Osteoblast (primary cell): ENCODE measurements around the gene RFXAP. TPM values are rescaled to one million over a fixed set of nuclear protein-coding genes. Genes with fewer than 3 reads are reported as not detected.

Experiments
- DNase-seq: peaks from one replicate; pipeline ENCODE4 v3.0.0; 2011; ENCODE audit warnings: low spot score, mixed read lengths; ENCODE audit not compliant: insufficient read length; ENCODE audit errors: missing footprints
- H2AFZ ChIP-seq: 2 replicates; pipeline ENCODE4 v1.6.0; 2011; ENCODE audit warnings: mild to moderate bottlenecking, low read length
- H3K27ac ChIP-seq: 2 replicates; pipeline ENCODE4 v1.5.1; 2011; ENCODE audit warnings: mild to moderate bottlenecking, low read depth, low read length, moderate library complexity
- H3K27me3 ChIP-seq: 2 replicates; pipeline ENCODE4 v1.6.0; 2012; ENCODE audit warnings: mild to moderate bottlenecking, control low read depth, inconsistent platforms, low read length, moderate library complexity; ENCODE audit not compliant: insufficient read depth
- H3K36me3 ChIP-seq: 2 replicates; pipeline ENCODE4 v1.5.1; 2011; ENCODE audit warnings: mild to moderate bottlenecking, low read length, control low read depth, moderate library complexity; ENCODE audit not compliant: insufficient read depth
- H3K4me1 ChIP-seq: 2 replicates; pipeline ENCODE4 v1.5.1; 2011; ENCODE audit warnings: mild to moderate bottlenecking, low read length, control low read depth, moderate library complexity; ENCODE audit not compliant: insufficient read depth
- H3K4me2 ChIP-seq: 2 replicates; pipeline ENCODE4 v1.6.0; 2011; ENCODE audit warnings: mild to moderate bottlenecking, low read length; ENCODE audit not compliant: insufficient read depth
- H3K4me3 ChIP-seq: fragments of 200-600 bp; sonication (generic); 3 replicates; pipeline ENCODE4 v1.5.1; 2012; ENCODE audit warnings: mild to moderate bottlenecking, low read length, inconsistent platforms; ENCODE audit not compliant: insufficient read depth
- H3K79me2 ChIP-seq: 2 replicates; pipeline ENCODE4 v1.6.0; 2012; ENCODE audit warnings: mild to moderate bottlenecking, low read length, control low read depth, inconsistent platforms; ENCODE audit not compliant: insufficient read depth
- H3K9me3 ChIP-seq: 2 replicates; pipeline ENCODE4 v1.5.1; 2011; ENCODE audit warnings: low read depth, low read length, control low read depth
- H4K20me1 ChIP-seq: 2 replicates; pipeline ENCODE4 v1.6.0; 2012; ENCODE audit warnings: mild to moderate bottlenecking, low read length, control low read depth; ENCODE audit not compliant: insufficient read depth
- total RNA-seq: library from RNA; depleted of rRNA; stranded (reverse); fragments of >200 nt; gene quantifications from 2 replicates; pipeline ENCODE4 v1.2.3, GENCODE V29; 2012
- TF ChIP-seq, protein P1 (sequence below): IDR thresholded peaks from 2 replicates; pipeline ENCODE4 v1.5.1; 2011; ENCODE audit warnings: mild to moderate bottlenecking, low read depth, low read length, moderate library complexity; ENCODE audit errors: extremely low read depth

RFXAP gene
- total RNA-seq, 1 donor, result 2.9 TPM

DNA sequence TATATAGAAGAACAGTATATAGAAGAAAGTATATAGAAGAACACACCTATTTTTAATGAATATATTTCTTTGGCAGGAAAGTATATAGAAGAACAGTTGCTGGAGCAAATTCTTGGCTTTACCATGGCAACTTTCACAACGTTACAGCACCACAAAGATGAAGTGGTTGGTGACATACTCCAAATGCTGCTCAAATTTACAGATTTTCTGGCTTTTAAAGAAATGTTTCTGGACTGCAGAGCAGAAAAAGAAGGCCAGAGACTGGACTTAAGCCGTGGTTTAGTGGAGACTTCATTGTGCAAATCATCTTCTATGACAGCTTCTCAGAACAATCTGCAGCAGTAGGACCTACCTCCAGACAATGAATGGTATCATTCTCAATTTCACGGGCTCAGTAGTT lies 24.3 kb upstream of the RFXAP start:
- H2AFZ ChIP-seq, result no peak overlapping the region

DNA sequence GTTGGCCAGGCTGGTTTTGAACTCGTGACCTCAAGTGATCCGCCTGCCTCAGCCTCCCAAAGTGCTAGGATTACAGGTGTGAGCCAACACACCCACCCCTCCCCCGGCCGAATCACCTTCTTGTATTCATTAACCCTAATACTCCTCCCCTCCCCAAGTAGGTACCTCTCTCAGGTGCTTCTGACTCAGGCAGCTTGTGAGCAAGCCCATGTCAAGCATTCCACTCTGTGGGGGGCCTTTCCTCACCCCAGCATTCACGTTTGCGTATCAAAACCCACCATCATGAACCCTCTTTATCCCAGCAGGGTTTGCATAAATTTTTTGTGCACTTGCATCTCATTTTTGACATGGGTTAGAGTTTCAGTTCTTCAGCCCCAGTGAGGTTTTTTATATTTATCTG lies 23.6 kb upstream of the RFXAP start:
- no peak overlapping the region for H3K27ac ChIP-seq
- H3K79me2 ChIP-seq, result no peaks in the 10 kb centered on the region
- no peak for DNase-seq
- no peaks in the 10 kb centered on the region for H3K9me3 ChIP-seq
- no peak overlapping the region for H2AFZ ChIP-seq
- no peaks in the 10 kb centered on the region for H3K36me3 ChIP-seq
- H3K4me2 ChIP-seq, result no peak overlapping the region
- H3K4me1 ChIP-seq, result no peaks in the 10 kb centered on the region
- H3K4me3 ChIP-seq, result no peak overlapping the region
- no peaks in the 10 kb centered on the region for H3K27me3 ChIP-seq
- TF ChIP-seq, protein P1, sequence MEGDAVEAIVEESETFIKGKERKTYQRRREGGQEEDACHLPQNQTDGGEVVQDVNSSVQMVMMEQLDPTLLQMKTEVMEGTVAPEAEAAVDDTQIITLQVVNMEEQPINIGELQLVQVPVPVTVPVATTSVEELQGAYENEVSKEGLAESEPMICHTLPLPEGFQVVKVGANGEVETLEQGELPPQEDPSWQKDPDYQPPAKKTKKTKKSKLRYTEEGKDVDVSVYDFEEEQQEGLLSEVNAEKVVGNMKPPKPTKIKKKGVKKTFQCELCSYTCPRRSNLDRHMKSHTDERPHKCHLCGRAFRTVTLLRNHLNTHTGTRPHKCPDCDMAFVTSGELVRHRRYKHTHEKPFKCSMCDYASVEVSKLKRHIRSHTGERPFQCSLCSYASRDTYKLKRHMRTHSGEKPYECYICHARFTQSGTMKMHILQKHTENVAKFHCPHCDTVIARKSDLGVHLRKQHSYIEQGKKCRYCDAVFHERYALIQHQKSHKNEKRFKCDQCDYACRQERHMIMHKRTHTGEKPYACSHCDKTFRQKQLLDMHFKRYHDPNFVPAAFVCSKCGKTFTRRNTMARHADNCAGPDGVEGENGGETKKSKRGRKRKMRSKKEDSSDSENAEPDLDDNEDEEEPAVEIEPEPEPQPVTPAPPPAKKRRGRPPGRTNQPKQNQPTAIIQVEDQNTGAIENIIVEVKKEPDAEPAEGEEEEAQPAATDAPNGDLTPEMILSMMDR, result no peak
- H4K20me1 ChIP-seq, result no peaks in the 10 kb centered on the region

More for the DNA sequence above, 24.3 kb upstream of the RFXAP start:
- TF ChIP-seq, protein P1, result no peak
- no peak overlapping the region for H3K27ac ChIP-seq
- DNase-seq, result no peak
- H4K20me1 ChIP-seq, result no peaks in the 10 kb centered on the region
- H3K9me3 ChIP-seq, result no peaks in the 10 kb centered on the region
- H3K27me3 ChIP-seq, result no peaks in the 10 kb centered on the region
- H3K36me3 ChIP-seq, result no peaks in the 10 kb centered on the region
- H3K4me1 ChIP-seq, result no peaks in the 10 kb centered on the region
- H3K4me3 ChIP-seq, result no peak overlapping the region
- H3K79me2 ChIP-seq, result no peaks in the 10 kb centered on the region
- H3K4me2 ChIP-seq, result no peak overlapping the region

DNA sequence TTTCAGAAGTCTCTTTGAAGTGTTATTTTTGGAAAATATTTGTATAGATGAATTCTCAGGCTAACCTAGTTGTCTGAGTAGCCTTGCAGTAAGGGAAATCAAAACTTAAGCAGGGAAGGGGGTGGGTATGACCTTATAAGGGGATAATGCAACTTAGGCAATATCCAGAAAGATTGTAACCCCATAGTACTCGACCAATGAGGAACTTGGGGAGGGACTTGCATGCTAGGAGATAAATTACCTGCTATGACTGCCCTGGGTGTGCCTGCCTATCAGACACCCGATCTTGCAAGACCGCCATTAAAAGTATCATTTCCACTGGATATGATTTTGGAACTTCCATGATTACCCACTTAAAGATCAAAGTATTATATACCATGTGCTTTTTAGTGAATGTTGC lies 23.0 kb upstream of the RFXAP start:
- H3K27me3 ChIP-seq, result no peaks in the 10 kb centered on the region
- TF ChIP-seq, protein P1, result no peak
- no peak overlapping the region for H3K4me2 ChIP-seq
- no peaks in the 10 kb centered on the region for H3K9me3 ChIP-seq
- H3K4me3 ChIP-seq, result no peak overlapping the region
- DNase-seq, result no peak
- no peak overlapping the region for H3K27ac ChIP-seq
- no peaks in the 10 kb centered on the region for H3K79me2 ChIP-seq
- no peaks in the 10 kb centered on the region for H4K20me1 ChIP-seq
- no peaks in the 10 kb centered on the region for H3K4me1 ChIP-seq
- no peak overlapping the region for H2AFZ ChIP-seq
- no peaks in the 10 kb centered on the region for H3K36me3 ChIP-seq

DNA sequence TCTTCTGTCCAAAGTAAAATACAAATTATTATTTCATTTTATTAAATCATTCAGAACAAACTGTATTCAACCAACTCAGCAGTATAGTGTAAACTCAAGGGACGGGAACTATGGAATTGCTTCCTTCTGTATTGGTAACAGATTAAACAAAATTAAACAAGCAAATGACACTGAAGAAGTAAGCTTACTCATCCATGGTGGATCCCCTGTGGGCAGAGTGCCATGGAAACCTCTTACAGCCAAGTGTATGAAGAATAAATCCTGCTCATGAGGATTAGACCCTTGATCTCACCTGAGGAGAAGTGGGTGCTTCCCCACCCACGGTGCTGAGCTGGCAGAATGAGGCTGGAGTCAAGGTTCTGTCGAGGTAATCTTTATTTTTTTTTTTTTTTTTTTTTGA lies 18.0 kb upstream of the RFXAP start:
- Histone ChIP-seq H4K20me1 (no peaks in the 10 kb centered on the region), H3K4me2 (no peak overlapping the region), H3K36me3 (no peaks in the 10 kb centered on the region), H2AFZ (no peak overlapping the region), H3K27me3 (no peaks in the 10 kb centered on the region), H3K79me2 (no peaks in the 10 kb centered on the region), H3K4me1 (no peaks in the 10 kb centered on the region), H3K4me3 (no peak overlapping the region), H3K27ac (no peak overlapping the region), H3K9me3 (no peaks in the 10 kb centered on the region)
- DNase-seq, result no peak
- TF ChIP-seq, protein P1, result no peak
